Measurements from ENCODE around the gene OR56A5. TPM values are rescaled to one million over a fixed set of nuclear protein-coding genes. Genes with fewer than 3 reads are reported as not detected.

OR56A5 gene
- total and polyA plus RNA-seq, 2 of the 13 experiments (the other 11 are each of a cell fraction or from before 2014, with no cell fraction given), result not detected

GRCh38 chr11:5968394-5968793 is at the start of gene OR56A5 (continued):
- no peak for TF ChIP-seq RNF219 (CRISPR knock-in tag; IDR thresholded peaks at IDR 0.05)
- TF ChIP-seq GATAD2A (CRISPR knock-in tag; IDR thresholded peaks at IDR 0.05), result no peak
- TF ChIP-seq ZNF337 (CRISPR knock-in tag; IDR thresholded peaks at IDR 0.05; ENCODE audit: borderline replicate concordance, low read depth), result no peak
- TF ChIP-seq MTF2 (CRISPR knock-in tag; IDR thresholded peaks at IDR 0.05; ENCODE audit: borderline replicate concordance), result no peak
- no peak for TF ChIP-seq SNAPC5 (CRISPR knock-in tag; IDR thresholded peaks at IDR 0.05; ENCODE audit: borderline replicate concordance)
- no peak for TF ChIP-seq USF2 (IDR thresholded peaks at IDR 0.05; ENCODE audit: low read depth, low read length)
- no peak for TF ChIP-seq USF2 (CRISPR knock-in tag; IDR thresholded peaks at IDR 0.05; ENCODE audit: borderline replicate concordance)
- no peak for TF ChIP-seq THAP9 (CRISPR knock-in tag; IDR thresholded peaks at IDR 0.05; ENCODE audit: borderline replicate concordance)
